Panc1 (cell line): ENCODE results near the gene KRTAP12-2. TPM values are rescaled to one million over a fixed set of nuclear protein-coding genes. Genes with fewer than 3 reads are reported as not detected.

Experiments used
- ATAC-seq: fragments of 200-7000 bp; cut with Tn5 transposase; 2 replicates; pipeline ENCODE4 v1.9.1; 2020; ENCODE audit warnings: mild to moderate bottlenecking, moderate library complexity
- BruUV-seq: library from RNA; stranded (reverse); fragments of 400-500 nt; replicated peaks from 2 replicates; lab custom pipeline; 2021; lab: Mats Ljungman, UMichigan
- CTCF ChIA-PET: fragments of 300-600 bp; sonication (Branson Sonifier 250); formaldehyde crosslinking; loops from one replicate; lab custom pipeline; 2022; ENCODE audit warnings: antibody characterized with exemption; lab: Charles Lee
- POLR2A ChIA-PET: fragments of 300-600 bp; sonication (Branson Sonifier 250); formaldehyde crosslinking; loops from one replicate; lab custom pipeline; 2022; ENCODE audit warnings: antibody characterized with exemption; lab: Charles Lee
- DNase-seq: peaks from one replicate; pipeline ENCODE4 v3.0.0-alpha.2; 2010; ENCODE audit warnings: low read depth, low spot score
- H3K27ac ChIP-seq: 2 replicates; pipeline ENCODE4 v1.5.1; 2011; ENCODE audit warnings: mild to moderate bottlenecking, low read length, inconsistent platforms
- H3K27me3 ChIP-seq: fragments of 200-500 bp; sonication (Bioruptor generic); 2 replicates; pipeline ENCODE4 v1.6.0; 2014; ENCODE audit warnings: low read length, inconsistent platforms; ENCODE audit not compliant: control insufficient read depth, insufficient read depth
- H3K36me3 ChIP-seq: fragments of 200-500 bp; sonication (Bioruptor generic); 2 replicates; pipeline ENCODE4 v1.5.1; 2014; ENCODE audit warnings: inconsistent platforms, mild to moderate bottlenecking, low read length, moderate library complexity; ENCODE audit not compliant: control insufficient read depth, insufficient read depth
- H3K4me1 ChIP-seq: 2 replicates; pipeline ENCODE4 v1.5.1; 2011; ENCODE audit warnings: inconsistent platforms, mild to moderate bottlenecking, low read length, moderate library complexity; ENCODE audit not compliant: control insufficient read depth, insufficient read depth
- H3K4me3 ChIP-seq, 2 experiments: 2 replicates each; pipeline ENCODE4 v1.5.1; 2011 to 2012; ENCODE audit warnings: low read depth in 2 of 2, low read length in 2 of 2, mild to moderate bottlenecking in 2 of 2, inconsistent platforms in 1 of 2, moderate library complexity in 1 of 2
- H3K9me3 ChIP-seq: fragments of 200-500 bp; sonication (Bioruptor generic); 2 replicates; pipeline ENCODE4 v1.5.1; 2014; ENCODE audit warnings: low read depth, mild to moderate bottlenecking, inconsistent platforms, low read length, moderate library complexity; ENCODE audit not compliant: control insufficient read depth, insufficient read depth
- CTCF ChIP-seq: fragments of 450-650 bp; IDR thresholded peaks from 2 replicates; pipeline ENCODE4 v1.5.1; 2017; ENCODE audit warnings: mild to moderate bottlenecking
- POLR2AphosphoS5 ChIP-seq: IDR thresholded peaks from 2 replicates; pipeline ENCODE4 v1.6.1; 2012; ENCODE audit warnings: mild to moderate bottlenecking, low read depth, low read length, moderate library complexity
- SIN3A ChIP-seq: IDR thresholded peaks from 2 replicates; pipeline ENCODE4 v1.6.1; 2012; ENCODE audit warnings: low read depth, mild to moderate bottlenecking, low read length, moderate library complexity, borderline replicate concordance; ENCODE audit not compliant: insufficient read depth
- TCF7L2 ChIP-seq: IDR thresholded peaks from 2 replicates; pipeline ENCODE4 v1.6.1; 2011; ENCODE audit warnings: mild to moderate bottlenecking, low read depth, low read length, inconsistent platforms
- in situ Hi-C: cut with HindIII; loops from 2 replicates; pipeline ENCODE4 v1.10.0; 2016; ENCODE audit warnings: low sequenced_read_pairs, low pct_unique_long_range_greater_than_20kb
- intact Hi-C: fragments of 100-400 bp; cut with micrococcal nuclease; formaldehyde crosslinking; loops from one replicate; pipeline ENCODE4 v1.10.0; 2022; ENCODE audit not compliant: unreplicated experiment
- total RNA-seq: library from RNA; stranded (reverse); gene quantifications from one replicate; pipeline ENCODE4 v1.2.1, GENCODE V29; 2021; ENCODE audit not compliant: unreplicated experiment
- TF ChIP-seq, protein P1 (sequence below), 2 experiments: IDR thresholded peaks; 2 replicates each; pipeline ENCODE4 v1.6.1; 2011 to 2012; ENCODE audit warnings: low read depth in 2 of 2, control low read depth in 1 of 2, low read length in 1 of 2, mild to moderate bottlenecking in 1 of 2, moderate library complexity in 1 of 2; ENCODE audit not compliant: insufficient read depth in 1 of 2

KRTAP12-2 gene
- total RNA-seq, 1 experiment from 2014 or later = not detected

- Histone ChIP-seq H3K36me3 (no peaks in the 10 kb centered on the region), H3K9me3 (peaks cover 4% of the 10 kb centered on the region; the same call in 1 of the 2 replicates), H3K27me3 (no peaks in the 10 kb centered on the region), H3K4me3 (no peak overlapping the region), H3K27ac (no peak overlapping the region), H3K4me1 (no peaks in the 10 kb centered on the region)
- ChIA-PET POLR2A (no interaction called here), CTCF (no interaction called here)
- no peak for TF ChIP-seq POLR2AphosphoS5
- TF ChIP-seq CTCF = no peak
- TF ChIP-seq, protein P1, sequence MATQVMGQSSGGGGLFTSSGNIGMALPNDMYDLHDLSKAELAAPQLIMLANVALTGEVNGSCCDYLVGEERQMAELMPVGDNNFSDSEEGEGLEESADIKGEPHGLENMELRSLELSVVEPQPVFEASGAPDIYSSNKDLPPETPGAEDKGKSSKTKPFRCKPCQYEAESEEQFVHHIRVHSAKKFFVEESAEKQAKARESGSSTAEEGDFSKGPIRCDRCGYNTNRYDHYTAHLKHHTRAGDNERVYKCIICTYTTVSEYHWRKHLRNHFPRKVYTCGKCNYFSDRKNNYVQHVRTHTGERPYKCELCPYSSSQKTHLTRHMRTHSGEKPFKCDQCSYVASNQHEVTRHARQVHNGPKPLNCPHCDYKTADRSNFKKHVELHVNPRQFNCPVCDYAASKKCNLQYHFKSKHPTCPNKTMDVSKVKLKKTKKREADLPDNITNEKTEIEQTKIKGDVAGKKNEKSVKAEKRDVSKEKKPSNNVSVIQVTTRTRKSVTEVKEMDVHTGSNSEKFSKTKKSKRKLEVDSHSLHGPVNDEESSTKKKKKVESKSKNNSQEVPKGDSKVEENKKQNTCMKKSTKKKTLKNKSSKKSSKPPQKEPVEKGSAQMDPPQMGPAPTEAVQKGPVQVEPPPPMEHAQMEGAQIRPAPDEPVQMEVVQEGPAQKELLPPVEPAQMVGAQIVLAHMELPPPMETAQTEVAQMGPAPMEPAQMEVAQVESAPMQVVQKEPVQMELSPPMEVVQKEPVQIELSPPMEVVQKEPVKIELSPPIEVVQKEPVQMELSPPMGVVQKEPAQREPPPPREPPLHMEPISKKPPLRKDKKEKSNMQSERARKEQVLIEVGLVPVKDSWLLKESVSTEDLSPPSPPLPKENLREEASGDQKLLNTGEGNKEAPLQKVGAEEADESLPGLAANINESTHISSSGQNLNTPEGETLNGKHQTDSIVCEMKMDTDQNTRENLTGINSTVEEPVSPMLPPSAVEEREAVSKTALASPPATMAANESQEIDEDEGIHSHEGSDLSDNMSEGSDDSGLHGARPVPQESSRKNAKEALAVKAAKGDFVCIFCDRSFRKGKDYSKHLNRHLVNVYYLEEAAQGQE (IDR thresholded peaks at IDR 0.05; ENCODE audit: insufficient read depth in 1 of 2, low read depth in 2 of 2, low read length in 1 of 2) = no peak
- no peak for TF ChIP-seq SIN3A
- no peak for TF ChIP-seq TCF7L2
- intact Hi-C loops (no loop called here), in situ Hi-C loops (no loop called here)
- no peak for ATAC-seq
- no peak for DNase-seq
- BruUV-seq = no TSS peak
Observed at GRCh38 chr21:44694776-44695175, 28.0 kb upstream of the KRTAP12-2 start.

DNA sequence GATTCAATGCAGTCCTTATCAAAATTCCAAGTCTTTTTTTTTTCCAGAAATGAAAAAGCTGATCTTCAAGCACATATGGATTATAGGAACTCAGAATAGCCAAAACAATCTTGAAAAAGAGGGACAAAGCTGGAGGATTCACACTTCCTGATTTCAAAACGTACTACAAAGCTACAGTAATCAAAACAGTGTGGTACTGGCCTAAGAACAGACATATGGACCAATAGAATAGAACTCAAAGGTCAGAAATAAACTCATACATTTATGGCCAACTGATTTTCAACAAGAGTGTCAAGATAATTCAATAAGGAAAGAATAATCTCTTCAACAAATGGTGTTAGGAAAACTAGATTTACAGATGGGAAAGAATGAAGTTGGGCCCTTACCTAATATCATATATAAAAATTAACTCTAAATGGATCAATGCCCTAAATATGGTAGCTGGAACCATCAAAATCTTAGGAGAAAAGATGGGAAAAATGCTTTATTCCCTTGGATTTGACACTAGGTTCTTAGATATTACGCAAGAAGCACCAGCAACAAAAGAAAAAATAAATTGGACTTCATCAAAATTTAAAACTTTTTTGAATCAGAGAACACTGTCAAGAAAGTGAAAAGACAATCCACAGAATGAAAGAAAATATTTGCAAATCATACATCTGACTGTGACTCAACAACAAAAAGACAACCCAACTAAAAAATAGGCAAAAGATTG lies 26.2 kb upstream of the KRTAP12-2 start:
- no TSS peak for BruUV-seq
- ATAC-seq (no peak), DNase-seq (no peak)
- H3K27ac ChIP-seq = no peak overlapping the region
- H3K27me3 ChIP-seq = no peaks in the 10 kb centered on the region
- H3K4me3 ChIP-seq = no peak overlapping the region
- ChIA-PET POLR2A (no interaction called here), CTCF (no interaction called here)
- in situ Hi-C loops = no loop called here
- TF ChIP-seq CTCF = no peak
- no peak for TF ChIP-seq TCF7L2
- no peak for TF ChIP-seq SIN3A
- no peak for TF ChIP-seq POLR2AphosphoS5
- TF ChIP-seq, protein P1 (IDR thresholded peaks at IDR 0.05; ENCODE audit: insufficient read depth in 1 of 2, low read depth in 2 of 2, low read length in 1 of 2) = no peak
- H3K9me3 ChIP-seq = peaks cover 4% of the 10 kb centered on the region; the same call in 1 of the 2 replicates
- intact Hi-C loops = no loop called here
- no peaks in the 10 kb centered on the region for H3K36me3 ChIP-seq
- H3K4me1 ChIP-seq = no peaks in the 10 kb centered on the region
